ENCODE data around the gene PILRB.

The PILRB gene

DNA sequence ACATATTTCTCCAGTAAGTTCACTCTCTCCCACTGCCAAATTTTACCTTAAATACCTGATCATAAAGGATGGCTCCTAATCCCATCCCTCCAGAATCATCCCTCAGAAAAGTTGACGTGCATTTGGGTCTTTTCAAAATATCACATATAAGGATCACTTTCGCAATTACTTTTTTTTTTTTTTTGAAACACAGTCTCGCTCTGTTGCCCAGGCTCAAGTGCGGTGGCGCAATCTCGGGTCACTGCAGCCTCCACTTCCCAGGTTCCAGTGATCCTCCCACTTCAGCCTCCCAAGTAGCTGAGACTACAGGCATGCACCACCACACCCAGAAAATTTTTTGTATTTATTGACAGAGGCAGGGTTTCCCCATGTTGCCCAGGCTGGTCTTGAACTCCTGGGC, 53.2 kb downstream of the PILRB start:
- DNase-seq = no peak

DNA sequence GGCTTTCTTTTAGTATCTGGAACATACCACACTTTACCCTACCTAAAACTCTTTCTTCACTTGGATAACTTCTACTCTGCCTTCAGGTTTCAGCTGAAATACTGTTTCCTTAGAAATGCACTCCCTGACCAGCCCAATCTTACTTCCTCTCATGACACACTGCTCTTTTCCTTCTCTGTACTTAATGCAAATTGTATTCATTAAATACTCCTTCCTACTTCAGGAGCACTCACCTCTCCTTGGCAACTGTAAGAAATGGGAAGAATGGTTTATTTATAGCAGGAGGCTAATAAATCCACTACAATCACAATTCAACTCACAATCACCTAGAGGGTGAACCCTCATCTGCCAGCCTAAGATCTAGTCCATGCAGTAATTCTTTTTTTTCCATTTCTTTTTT, 55.4 kb downstream of the PILRB start:
- no peak for DNase-seq

DNA sequence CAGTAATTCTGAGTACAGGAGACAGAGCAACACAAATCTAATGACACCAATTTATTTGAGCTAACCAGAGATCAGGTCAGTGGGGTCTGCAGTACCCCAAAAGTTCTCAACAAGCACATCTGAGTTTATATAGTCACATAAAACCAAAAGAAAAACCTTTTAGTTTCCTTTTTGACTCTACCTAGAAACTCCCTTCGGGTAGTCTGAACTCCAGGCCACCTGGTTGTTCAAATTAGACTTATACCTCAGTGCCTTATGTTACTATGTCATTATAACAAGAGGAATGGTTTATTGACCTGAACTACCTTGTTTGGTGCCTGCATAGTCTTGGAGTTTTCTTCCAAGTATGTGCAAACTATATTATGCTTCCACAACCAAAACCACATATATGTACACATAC, 56.0 kb downstream of the PILRB start:
- no peak for DNase-seq

DNA sequence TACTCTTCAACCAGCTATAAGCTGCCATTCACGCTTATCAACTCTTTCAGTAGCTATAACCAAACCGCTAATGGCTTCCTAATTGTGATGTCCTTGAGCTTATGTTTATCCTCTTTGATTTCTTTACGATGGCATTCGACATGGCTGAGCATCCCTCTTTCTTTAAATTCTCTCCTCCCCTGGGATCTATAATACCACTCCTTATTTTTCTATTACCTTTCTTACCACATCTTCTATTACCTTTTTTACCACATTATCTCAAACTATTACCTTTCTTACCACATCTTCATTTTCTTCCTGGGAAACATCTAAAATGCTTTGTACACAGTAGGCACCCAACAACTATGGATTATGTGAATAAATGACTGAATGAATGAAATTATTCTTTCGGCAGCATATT, 57.5 kb downstream of the PILRB start:
- no peak for DNase-seq

Measured in DMS153 (cell line).